ENCODE measurements around the gene KNDC1. TPM values are rescaled to one million over a fixed set of nuclear protein-coding genes. Genes with fewer than 3 reads are reported as not detected.
A peak's percentile ranks its signal among the peaks of the same experiment; 100 is the strongest.

KNDC1 gene
- polyA plus RNA-seq, 3 donors from 2014 or later: not detected

GRCh38 chr10:133121479-133121878, 38.5 kb upstream of the KNDC1 start:
- Mint-ChIP-seq H3K9me3 (peaks cover 0 to 3% (median 0%) of the 10 kb centered on the region in 6 donors), H3K4me3 (no peak overlapping the region), H3K27ac (no peak overlapping the region), H3K36me3 (no peaks in the 10 kb centered on the region), H3K4me1 (peaks cover 6 to 12% of the 10 kb centered on the region in 2 donors), H3K27me3 (ENCODE audit: low read depth in 3 of 3) (peaks cover 0 to 6% (median 2%) of the 10 kb centered on the region in 3 donors)
- no peak for DNase-seq

GRCh38 chr10:133122171-133122935, 37.7 kb upstream of the KNDC1 start:
- Mint-ChIP-seq H3K36me3 (no peaks in the 10 kb centered on the region), H3K4me1 (peaks cover 6 to 12% of the 10 kb centered on the region in 2 donors), H3K4me3 (peak overlapping the region in 4 of 5 donors; percentile 32 to 70 (median 51)), H3K27me3 (ENCODE audit: low read depth in 3 of 3) (peaks cover 0 to 6% (median 2%) of the 10 kb centered on the region in 3 donors), H3K9me3 (peaks cover 0 to 3% (median 0%) of the 10 kb centered on the region in 6 donors), H3K27ac (no peak overlapping the region)
- DNase-seq: peak in 1 of 3 donors; percentile 10

DNA sequence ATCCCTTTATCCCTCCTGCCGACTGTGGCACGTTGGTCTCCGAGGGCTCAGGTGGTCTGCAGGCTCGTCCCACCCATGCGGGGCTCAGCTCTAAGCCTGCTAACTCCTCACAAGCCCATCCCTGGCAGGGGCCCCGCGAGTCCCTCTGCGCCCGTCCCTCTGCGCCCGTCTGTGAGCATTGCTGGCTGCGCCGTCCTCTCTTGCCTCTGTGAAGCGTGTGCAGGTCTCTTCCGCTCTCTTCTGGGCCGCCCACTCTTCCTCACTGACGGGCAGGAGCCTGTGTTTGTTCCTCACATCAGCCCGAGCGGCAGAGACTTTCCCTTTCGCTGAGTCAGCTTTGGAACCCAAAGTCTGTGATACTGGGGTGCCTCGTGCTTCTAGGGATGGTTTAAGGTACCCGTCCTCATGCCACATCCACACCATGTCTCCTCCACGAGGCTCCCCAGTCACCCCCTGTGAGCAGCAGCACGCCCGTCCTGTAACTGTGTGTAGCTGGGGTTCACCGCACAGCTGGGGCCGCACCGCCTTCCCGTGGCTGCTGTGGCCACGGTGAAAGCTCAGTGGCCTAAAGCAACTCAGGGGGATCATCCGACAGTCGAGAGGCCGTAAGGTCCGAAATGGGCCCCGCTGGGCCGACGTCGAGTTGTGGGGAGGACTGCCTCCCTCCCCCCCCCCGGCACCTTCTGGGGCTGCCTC, 36.8 kb upstream of the KNDC1 start:
- Mint-ChIP-seq H3K27me3 (ENCODE audit: low read depth in 3 of 3) (peaks cover 0 to 6% (median 2%) of the 10 kb centered on the region in 3 donors), H3K4me1 (peaks cover 6 to 12% of the 10 kb centered on the region in 2 donors), H3K4me3 (peak overlapping the region; percentile 32 to 70 (median 54)), H3K27ac (no peak overlapping the region), H3K36me3 (no peaks in the 10 kb centered on the region), H3K9me3 (peaks cover 0 to 3% (median 0%) of the 10 kb centered on the region in 6 donors)
- no peak for DNase-seq

DNA sequence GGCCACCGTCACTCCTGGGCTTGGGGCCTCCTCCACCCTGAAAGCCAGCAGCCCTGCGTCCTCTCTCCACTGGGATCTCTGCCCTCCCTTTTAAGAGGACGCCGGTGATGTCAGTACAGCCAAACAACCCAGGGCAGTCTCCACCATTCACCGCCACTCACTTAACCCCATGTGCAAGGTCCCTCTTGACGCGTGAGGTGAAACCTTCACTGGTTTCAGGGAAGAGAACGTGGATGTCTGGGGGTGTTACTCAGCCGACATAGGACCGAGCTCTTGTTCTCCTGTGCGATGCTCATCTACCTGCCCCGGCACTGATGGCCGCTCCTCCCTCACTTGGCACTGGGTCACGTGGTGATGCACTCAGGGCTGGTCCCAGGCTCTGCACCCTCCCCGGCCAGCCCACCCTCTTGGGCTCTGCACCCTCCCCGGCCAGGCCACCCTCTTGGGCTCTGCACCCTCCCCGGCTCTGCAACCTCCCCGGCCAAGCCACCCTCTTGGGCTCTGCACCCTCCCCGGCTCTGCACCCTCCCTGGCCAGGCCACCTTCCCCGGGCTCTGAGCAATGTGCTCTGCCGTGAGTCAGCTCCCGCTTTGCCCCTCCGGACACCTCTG, 36.2 kb upstream of the KNDC1 start:
- peaks cover 0 to 3% (median 2%) of the 10 kb centered on the region in 3 donors for H3K27me3 Mint-ChIP-seq (ENCODE audit: low read depth in 3 of 3)

GRCh38 chr10:133124357-133125211, 35.4 kb upstream of the KNDC1 start:
- H3K4me3 Mint-ChIP-seq: peak overlapping the region in 1 of 5 donors; percentile 55
- DNase-seq: peak in 1 of 3 donors; percentile 20
- peaks cover 6 to 12% of the 10 kb centered on the region in 2 donors for H3K4me1 Mint-ChIP-seq
- no peak overlapping the region for H3K27ac Mint-ChIP-seq
- peaks cover 0 to 3% (median 2%) of the 10 kb centered on the region in 3 donors for H3K27me3 Mint-ChIP-seq (ENCODE audit: low read depth in 3 of 3)
- peaks cover 0 to 1% (median 0%) of the 10 kb centered on the region in 6 donors for H3K9me3 Mint-ChIP-seq
- no peaks in the 10 kb centered on the region for H3K36me3 Mint-ChIP-seq

More for the DNA sequence above, 36.2 kb upstream of the KNDC1 start:
- no peak for DNase-seq
- peaks cover 6 to 12% of the 10 kb centered on the region in 2 donors for H3K4me1 Mint-ChIP-seq
- H3K27ac Mint-ChIP-seq: no peak overlapping the region
- peaks cover 0 to 3% (median 0%) of the 10 kb centered on the region in 6 donors for H3K9me3 Mint-ChIP-seq
- H3K36me3 Mint-ChIP-seq: no peaks in the 10 kb centered on the region
- no peak overlapping the region for H3K4me3 Mint-ChIP-seq

DNA sequence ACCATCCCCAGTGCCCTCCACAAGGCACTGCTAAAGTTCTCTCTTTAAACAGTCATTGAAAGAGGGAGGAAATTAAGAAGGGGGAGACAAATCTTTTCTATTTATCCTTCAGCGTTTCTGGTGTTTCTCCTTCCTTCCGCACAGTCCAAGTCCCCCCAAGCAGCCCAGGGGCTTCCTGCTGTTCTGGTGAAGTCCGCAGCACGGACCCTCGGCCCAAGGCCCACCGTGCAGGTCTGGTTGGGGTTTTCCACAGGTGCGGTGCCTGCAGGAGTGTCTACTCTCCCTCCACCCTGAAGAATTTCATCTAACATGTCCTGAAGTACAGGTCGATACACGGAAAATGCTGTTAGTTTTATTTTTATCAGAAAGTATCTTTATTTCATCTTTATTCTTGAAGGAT, 34.1 kb upstream of the KNDC1 start:
- no peaks in the 10 kb centered on the region for H3K36me3 Mint-ChIP-seq
- H3K9me3 Mint-ChIP-seq: peaks cover 0 to 1% (median 0%) of the 10 kb centered on the region in 6 donors
- no peak for DNase-seq
- H3K27me3 Mint-ChIP-seq (ENCODE audit: low read depth in 3 of 3): peaks cover 0 to 3% (median 2%) of the 10 kb centered on the region in 3 donors
- peaks cover 6 to 12% of the 10 kb centered on the region in 2 donors for H3K4me1 Mint-ChIP-seq
- H3K4me3 Mint-ChIP-seq: no peak overlapping the region
- no peak overlapping the region for H3K27ac Mint-ChIP-seq

GRCh38 chr10:133126431-133127290, 33.4 kb upstream of the KNDC1 start:
- peaks cover 0 to 3% (median 2%) of the 10 kb centered on the region in 3 donors for H3K27me3 Mint-ChIP-seq (ENCODE audit: low read depth in 3 of 3)
- no peak overlapping the region for H3K27ac Mint-ChIP-seq
- no peak overlapping the region for H3K4me3 Mint-ChIP-seq
- H3K9me3 Mint-ChIP-seq: peaks cover 0 to 1% (median 0%) of the 10 kb centered on the region in 6 donors
- H3K36me3 Mint-ChIP-seq: no peaks in the 10 kb centered on the region
- peaks cover 6 to 12% of the 10 kb centered on the region in 2 donors for H3K4me1 Mint-ChIP-seq
- DNase-seq: no peak

GRCh38 chr10:133127291-133128125, 32.5 kb upstream of the KNDC1 start:
- H3K36me3 Mint-ChIP-seq: no peaks in the 10 kb centered on the region
- H3K9me3 Mint-ChIP-seq: peaks cover 0 to 1% (median 0%) of the 10 kb centered on the region in 6 donors
- H3K27ac Mint-ChIP-seq: no peak overlapping the region
- peaks cover 6 to 10% of the 10 kb centered on the region in 2 donors for H3K4me1 Mint-ChIP-seq
- peak in 2 of 3 donors; percentile 21 to 24 for DNase-seq
- H3K27me3 Mint-ChIP-seq (ENCODE audit: low read depth in 3 of 3): peaks cover 0 to 3% (median 2%) of the 10 kb centered on the region in 3 donors
- no peak overlapping the region for H3K4me3 Mint-ChIP-seq

DNA sequence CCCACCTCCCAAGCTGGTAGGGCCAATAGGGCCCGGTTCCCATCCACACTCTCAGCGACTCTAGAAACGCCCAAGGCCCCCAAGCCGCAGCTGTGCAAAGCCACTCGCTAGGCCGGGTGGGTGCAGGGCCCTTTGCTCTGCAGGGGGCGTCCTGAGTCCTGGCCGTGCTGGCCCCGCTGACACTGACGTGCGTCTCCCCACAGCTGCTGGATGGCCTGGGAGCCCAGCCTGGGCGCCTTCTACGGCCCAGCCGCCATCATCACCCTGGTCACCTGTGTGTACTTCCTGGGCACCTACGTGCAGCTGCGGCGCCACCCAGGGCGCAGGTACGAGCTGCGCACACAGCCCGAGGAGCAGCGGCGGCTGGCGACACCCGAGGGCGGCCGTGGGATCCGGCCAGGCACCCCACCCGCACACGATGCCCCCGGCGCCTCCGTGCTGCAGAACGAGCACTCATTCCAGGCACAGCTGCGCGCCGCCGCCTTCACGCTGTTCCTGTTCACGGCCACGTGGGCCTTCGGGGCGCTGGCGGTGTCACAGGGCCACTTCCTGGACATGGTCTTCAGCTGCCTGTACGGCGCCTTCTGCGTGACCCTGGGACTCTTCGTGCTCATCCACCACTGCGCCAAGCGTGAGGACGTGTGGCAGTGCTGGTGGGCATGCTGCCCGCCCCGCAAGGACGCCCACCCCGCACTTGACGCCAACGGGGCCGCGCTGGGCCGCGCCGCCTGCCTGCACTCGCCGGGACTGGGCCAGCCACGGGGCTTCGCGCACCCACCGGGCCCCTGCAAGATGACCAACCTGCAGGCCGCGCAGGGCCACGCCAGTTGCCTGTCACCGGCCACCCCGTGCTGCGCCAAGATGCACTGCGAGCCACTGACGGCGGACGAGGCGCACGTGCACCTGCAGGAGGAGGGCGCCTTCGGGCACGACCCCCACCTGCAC, 31.6 kb upstream of the KNDC1 start:
- Mint-ChIP-seq H3K9me3 (peaks cover 0 to 1% (median 0%) of the 10 kb centered on the region in 6 donors), H3K27ac (no peak overlapping the region), H3K36me3 (no peaks in the 10 kb centered on the region), H3K4me3 (no peak overlapping the region), H3K4me1 (peaks cover 2 to 6% of the 10 kb centered on the region in 2 donors), H3K27me3 (ENCODE audit: low read depth in 3 of 3) (peaks cover 0 to 6% (median 3%) of the 10 kb centered on the region in 3 donors)
- no peak for DNase-seq

DNA sequence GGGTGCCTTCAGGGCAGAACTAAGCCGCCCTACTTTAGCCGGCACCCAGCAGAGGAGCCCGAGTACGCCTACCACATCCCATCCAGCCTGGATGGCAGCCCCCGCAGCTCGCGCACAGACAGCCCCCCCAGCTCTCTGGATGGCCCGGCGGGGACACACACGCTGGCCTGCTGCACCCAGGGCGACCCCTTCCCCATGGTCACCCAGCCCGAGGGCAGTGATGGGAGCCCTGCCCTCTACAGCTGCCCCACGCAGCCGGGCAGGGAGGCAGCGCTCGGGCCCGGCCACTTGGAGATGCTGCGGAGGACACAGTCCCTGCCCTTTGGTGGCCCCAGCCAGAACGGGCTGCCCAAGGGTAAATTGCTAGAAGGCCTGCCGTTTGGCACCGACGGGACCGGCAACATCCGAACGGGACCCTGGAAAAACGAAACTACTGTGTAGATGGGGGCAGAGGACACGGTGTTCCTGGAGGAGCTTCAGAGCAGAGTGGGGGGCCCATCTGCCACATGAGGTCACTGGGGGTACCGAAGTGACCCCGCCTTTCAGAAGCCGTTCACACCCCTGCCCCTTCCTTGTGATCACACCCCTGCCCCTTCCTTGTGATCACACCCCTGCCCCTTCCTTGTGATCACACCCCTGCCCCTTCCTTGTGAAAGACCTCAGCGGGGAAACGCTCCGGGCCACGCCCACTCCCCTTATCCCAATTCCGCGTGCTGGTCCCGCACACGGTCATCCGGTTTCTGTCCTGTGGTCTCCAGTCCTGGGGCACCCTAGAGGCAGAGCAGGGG, 30.8 kb upstream of the KNDC1 start:
- Mint-ChIP-seq H3K27me3 (ENCODE audit: low read depth in 3 of 3) (peaks cover 0 to 6% (median 3%) of the 10 kb centered on the region in 3 donors), H3K4me1 (peaks cover 1 to 6% of the 10 kb centered on the region in 2 donors), H3K4me3 (no peak overlapping the region), H3K27ac (no peak overlapping the region), H3K9me3 (peaks cover 0 to 1% (median 0%) of the 10 kb centered on the region in 6 donors), H3K36me3 (no peaks in the 10 kb centered on the region)
- no peak for DNase-seq
